ENCODE measurements around the gene NCR3LG1.

DNA sequence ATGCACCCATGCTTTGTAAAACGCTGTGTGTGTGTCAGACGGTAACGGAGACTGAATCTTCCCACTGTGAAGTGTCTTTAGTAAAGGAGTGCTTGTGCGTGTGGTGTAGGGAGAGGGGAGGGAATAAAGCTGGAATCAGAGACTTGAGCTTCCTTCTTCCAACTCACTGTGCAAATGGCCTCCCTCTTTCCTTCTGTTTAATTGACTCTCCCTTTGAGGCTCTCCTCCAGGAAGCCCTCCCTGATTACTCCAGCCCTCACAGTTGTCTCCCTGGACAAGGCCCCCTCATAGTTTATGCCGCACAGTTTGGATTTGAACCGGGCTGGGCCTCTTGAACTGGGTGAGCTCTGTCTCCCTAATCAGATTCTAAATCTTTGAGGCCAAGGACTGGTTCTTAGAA is 59.8 kb downstream of the NCR3LG1 start:
- TF ChIP-seq, protein P1, sequence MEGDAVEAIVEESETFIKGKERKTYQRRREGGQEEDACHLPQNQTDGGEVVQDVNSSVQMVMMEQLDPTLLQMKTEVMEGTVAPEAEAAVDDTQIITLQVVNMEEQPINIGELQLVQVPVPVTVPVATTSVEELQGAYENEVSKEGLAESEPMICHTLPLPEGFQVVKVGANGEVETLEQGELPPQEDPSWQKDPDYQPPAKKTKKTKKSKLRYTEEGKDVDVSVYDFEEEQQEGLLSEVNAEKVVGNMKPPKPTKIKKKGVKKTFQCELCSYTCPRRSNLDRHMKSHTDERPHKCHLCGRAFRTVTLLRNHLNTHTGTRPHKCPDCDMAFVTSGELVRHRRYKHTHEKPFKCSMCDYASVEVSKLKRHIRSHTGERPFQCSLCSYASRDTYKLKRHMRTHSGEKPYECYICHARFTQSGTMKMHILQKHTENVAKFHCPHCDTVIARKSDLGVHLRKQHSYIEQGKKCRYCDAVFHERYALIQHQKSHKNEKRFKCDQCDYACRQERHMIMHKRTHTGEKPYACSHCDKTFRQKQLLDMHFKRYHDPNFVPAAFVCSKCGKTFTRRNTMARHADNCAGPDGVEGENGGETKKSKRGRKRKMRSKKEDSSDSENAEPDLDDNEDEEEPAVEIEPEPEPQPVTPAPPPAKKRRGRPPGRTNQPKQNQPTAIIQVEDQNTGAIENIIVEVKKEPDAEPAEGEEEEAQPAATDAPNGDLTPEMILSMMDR (conservative IDR thresholded peaks at IDR 0.05; ENCODE audit: low read depth, low read length): no peak
- TF ChIP-seq POLR2A (IDR thresholded peaks at IDR 0.05; ENCODE audit: low read depth, low read length) (no peak), MAZ (IDR thresholded peaks at IDR 0.05; ENCODE audit: borderline replicate concordance, low read depth, low read length) (no peak), NFE2L2 (IDR thresholded peaks at IDR 0.05; ENCODE audit: low read depth, low read length) (no peak), RAD21 (IDR thresholded peaks at IDR 0.05; ENCODE audit: low read length) (no peak), FOS (IDR thresholded peaks at IDR 0.05; ENCODE audit: low read depth, low read length) (no peak), CHD1 (IDR thresholded peaks at IDR 0.05; ENCODE audit: low read depth, low read length) (no peak), RFX5 (IDR thresholded peaks at IDR 0.05; ENCODE audit: low read depth, low read length) (no peak), MAFK (IDR thresholded peaks at IDR 0.05; ENCODE audit: low read depth, low read length) (no peak)
